Activated CD4-positive, alpha-beta memory T cell treated with anti-CD3 and anti-CD28 coated beads for 36 hours (primary cell): ENCODE results near the gene UBE2M. TPM values are rescaled to one million over a fixed set of nuclear protein-coding genes. Genes with fewer than 3 reads are reported as not detected.

Experiments used
- CTCF ChIA-PET: fragments of 350-600 bp; sonication (Branson Sonifier 250); formaldehyde crosslinking; loops from one replicate; lab custom pipeline; 2021; ENCODE audit warnings: antibody characterized with exemption, inconsistent platforms; lab: Charles Lee
- POLR2A ChIA-PET: fragments of 350-600 bp; sonication (Branson Sonifier 250); formaldehyde crosslinking; loops from one replicate; lab custom pipeline; 2021; ENCODE audit warnings: antibody characterized with exemption; lab: Charles Lee
- DNase-seq: peaks from one replicate; pipeline ENCODE4 v3.0.0-alpha.2; 2020
- H3K27ac Mint-ChIP-seq: one replicate; pipeline ENCODE4 v1.8.0; 2021; ENCODE audit warnings: mixed read lengths
- H3K27me3 Mint-ChIP-seq: one replicate; pipeline ENCODE4 v1.8.0; 2021; ENCODE audit warnings: mixed read lengths
- H3K36me3 Mint-ChIP-seq: one replicate; pipeline ENCODE4 v1.8.0; 2021; ENCODE audit warnings: mixed read lengths
- H3K4me1 Mint-ChIP-seq: one replicate; pipeline ENCODE4 v1.8.0; 2021; ENCODE audit warnings: low read depth, mixed read lengths
- H3K4me3 Mint-ChIP-seq: one replicate; pipeline ENCODE4 v1.8.0; 2021; ENCODE audit warnings: mild to moderate bottlenecking, mixed read lengths
- H3K9me3 Mint-ChIP-seq: one replicate; pipeline ENCODE4 v1.8.0; 2021; ENCODE audit warnings: mixed read lengths
- intact Hi-C: fragments of 100-400 bp; cut with micrococcal nuclease; formaldehyde crosslinking; loops from one replicate; pipeline ENCODE4 v1.15.1; 2023
- total RNA-seq, 2 experiments: library from RNA; stranded (reverse); gene quantifications; one replicate each; pipeline ENCODE4 v1.2.3, GENCODE V29; 2021

UBE2M gene
- total RNA-seq, 2 experiments from 2014 or later, result 107 to 111 TPM

DNA sequence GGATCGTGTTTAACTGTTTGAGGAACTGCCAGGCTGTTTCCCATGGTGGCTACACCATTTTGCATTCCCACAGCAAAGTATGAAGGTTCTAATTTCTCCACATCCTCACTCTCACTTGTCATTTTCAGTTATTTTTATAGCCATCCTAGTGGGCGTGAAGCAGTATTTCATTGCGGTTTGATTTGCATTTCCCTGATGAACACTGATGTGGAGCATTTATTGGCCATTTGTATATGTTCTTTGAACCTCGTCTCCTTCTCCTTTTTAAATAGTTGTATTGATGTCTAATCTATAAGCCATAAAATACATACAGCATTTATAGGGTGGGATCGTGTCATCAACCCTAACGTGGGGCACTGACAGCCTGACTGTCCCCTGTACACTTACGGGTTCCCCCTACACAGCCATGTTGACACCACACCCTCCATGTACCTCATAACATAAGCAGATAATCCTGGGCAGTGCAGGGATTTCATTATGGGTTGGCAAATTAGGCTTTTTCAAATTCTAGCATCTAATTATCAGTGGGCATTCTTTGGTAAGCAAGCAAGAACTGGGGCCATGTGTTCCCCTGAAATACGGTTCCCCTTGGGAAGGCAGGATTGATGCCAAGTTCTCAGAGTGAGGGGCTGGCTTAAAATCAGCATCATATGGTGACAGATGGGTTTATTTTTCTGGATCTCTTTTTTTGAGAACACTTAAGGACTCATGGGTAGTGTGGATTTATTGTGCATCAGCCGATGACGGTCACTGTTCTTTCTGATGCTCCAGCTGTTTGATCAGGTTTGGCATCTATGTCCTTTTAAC is 27.2 kb downstream of the UBE2M start:
- no peak for DNase-seq
- ChIA-PET CTCF (interaction anchor here (0.9 to 1.1 kb wide), 2 partner anchors 11 to 17 kb away, joined by 3 to 6 read pairs; partner anchors contain the start of gene ZBTB45), POLR2A (no interaction called here)
- Mint-ChIP-seq H3K27me3 (peaks cover 4% of the 10 kb centered on the region), H3K9me3 (no peaks in the 10 kb centered on the region), H3K4me1 (no peaks in the 10 kb centered on the region), H3K27ac (no peak overlapping the region), H3K36me3 (no peaks in the 10 kb centered on the region), H3K4me3 (no peak overlapping the region)
- intact Hi-C loops, result no loop called here

DNA sequence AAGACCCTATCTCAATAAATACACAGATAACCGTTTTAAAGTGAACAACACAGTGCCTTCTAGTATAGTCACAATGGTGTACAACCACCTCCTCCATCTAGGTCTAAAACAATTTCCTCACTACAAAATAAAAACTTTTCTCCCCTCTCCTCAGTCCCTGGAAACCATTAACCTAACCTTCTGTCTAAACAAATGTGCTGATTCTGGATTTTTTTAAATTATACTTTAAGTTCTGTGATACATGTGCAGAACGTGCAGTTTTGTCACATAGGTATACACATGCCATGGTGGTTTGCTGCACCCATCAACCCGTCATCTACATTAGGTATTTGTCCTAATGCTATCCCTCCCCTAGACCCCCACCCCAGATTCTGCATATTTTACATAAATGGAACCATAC is 29.0 kb downstream of the UBE2M start:
- DNase-seq, result no peak
- intact Hi-C loops, result no loop called here
- H3K27ac Mint-ChIP-seq, result no peak overlapping the region
- ChIA-PET POLR2A (no interaction called here), CTCF (interaction anchor here (1.2 kb wide), 2 partner anchors 9 to 10 kb away, joined by 3 to 7 read pairs; partner anchors contain the start of gene ZBTB45)
- no peaks in the 10 kb centered on the region for H3K9me3 Mint-ChIP-seq
- no peaks in the 10 kb centered on the region for H3K4me1 Mint-ChIP-seq
- H3K27me3 Mint-ChIP-seq, result peaks cover 4% of the 10 kb centered on the region
- H3K4me3 Mint-ChIP-seq, result no peak overlapping the region
- no peaks in the 10 kb centered on the region for H3K36me3 Mint-ChIP-seq

DNA sequence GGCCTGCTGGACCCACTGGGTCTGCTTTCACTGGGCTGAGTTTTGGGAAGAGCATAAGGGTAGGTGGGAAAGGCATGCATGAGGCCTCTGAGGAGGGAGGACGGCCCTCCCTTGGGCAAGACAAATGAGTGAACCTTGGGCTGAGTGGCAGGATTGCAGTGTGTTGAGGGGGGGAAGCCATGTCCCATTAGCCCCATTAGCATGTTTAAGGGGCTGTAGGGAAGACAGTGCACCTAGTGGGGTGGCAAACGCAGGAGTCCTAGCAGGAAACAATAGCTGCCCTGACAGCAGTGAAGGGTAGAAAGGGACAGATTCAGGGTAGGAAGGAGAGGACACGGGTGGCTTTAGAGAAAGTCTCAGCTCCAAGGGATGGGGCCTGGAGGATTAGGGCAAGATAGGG is 35.7 kb downstream of the UBE2M start:
- Mint-ChIP-seq H3K4me1 (peaks cover 18% of the 10 kb centered on the region), H3K27me3 (no peaks in the 10 kb centered on the region), H3K4me3 (no peak overlapping the region), H3K36me3 (peaks cover 3% of the 10 kb centered on the region), H3K9me3 (no peaks in the 10 kb centered on the region), H3K27ac (no peak overlapping the region)
- POLR2A ChIA-PET, result no interaction called here
- CTCF ChIA-PET, result interaction anchor here (4.8 kb wide), 1 partner anchor 57 kb away, joined by 65 read pairs; no protein-coding TSS in a partner anchor
- no peak for DNase-seq
- intact Hi-C loops, result no loop called here

DNA sequence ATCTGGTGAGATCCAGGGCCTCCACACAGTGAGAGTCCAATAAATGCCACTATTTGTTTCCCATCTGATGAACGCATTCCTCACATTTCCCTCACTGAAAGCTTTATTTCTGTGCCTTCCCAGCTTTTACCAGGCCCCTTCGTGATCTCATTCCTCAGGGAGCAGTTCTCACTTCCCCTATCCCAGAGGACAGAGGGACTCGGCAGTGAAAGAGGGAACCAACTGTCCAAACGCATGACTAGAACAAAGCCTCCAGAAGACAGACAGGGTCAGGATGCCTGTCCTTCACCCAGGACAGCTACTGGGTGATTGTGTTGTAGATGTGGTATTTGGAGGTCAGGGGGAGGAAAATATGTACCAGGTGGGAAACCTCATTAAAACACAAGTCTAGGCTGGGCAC is 36.8 kb downstream of the UBE2M start:
- Mint-ChIP-seq H3K27ac (peak overlapping the region; percentile 2), H3K4me1 (peaks cover 18% of the 10 kb centered on the region), H3K27me3 (no peaks in the 10 kb centered on the region), H3K4me3 (no peak overlapping the region), H3K9me3 (no peaks in the 10 kb centered on the region), H3K36me3 (peaks cover 3% of the 10 kb centered on the region)
- ChIA-PET CTCF (interaction anchor here (4.2 to 4.8 kb wide), 2 partner anchors 39 to 59 kb away, joined by 39 to 65 read pairs; partner anchors contain the start of gene UBE2M), POLR2A (interaction anchor here (4.1 kb wide), 1 partner anchor 23 kb away, joined by 35 read pairs; the partner anchor contains the start of gene TRIM28)
- DNase-seq, result no peak
- intact Hi-C loops, result no loop called here

DNA sequence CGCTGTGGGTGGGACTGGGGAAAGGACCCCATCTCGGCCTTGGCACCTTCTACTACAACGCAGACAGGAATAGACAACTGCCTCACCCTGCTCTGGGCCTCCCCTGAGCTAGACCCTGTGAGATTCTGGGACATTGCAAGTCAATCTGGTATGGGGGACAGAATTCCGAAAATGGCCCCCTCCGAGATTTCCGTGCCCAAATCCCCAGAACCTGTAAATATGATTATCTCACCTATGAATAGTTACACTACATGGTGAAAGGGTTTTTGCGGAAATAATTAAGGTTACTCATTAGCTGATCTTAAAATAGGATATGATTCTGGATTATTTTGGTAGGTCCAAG is 38.2 kb downstream of the UBE2M start:
- intact Hi-C loops, result no loop called here
- Mint-ChIP-seq H3K4me1 (peaks cover 29% of the 10 kb centered on the region), H3K9me3 (no peaks in the 10 kb centered on the region), H3K27ac (peak overlapping the region; percentile 88), H3K4me3 (peak overlapping the region; percentile 88), H3K36me3 (peaks cover 14% of the 10 kb centered on the region), H3K27me3 (no peaks in the 10 kb centered on the region)
- ChIA-PET POLR2A (interaction anchor here (0.8 to 4.1 kb wide), 17 partner anchors 18 to 257 kb away, joined by 3 to 35 read pairs (median 5); partner anchors contain the start of genes CHMP2A and TRIM28), CTCF (interaction anchor here (0.6 to 4.8 kb wide), 34 partner anchors 8 to 533 kb away, joined by 3 to 65 read pairs (median 6); partner anchors contain the start of genes CHMP2A, ERVK3-1, SLC27A5 and TRIM28)
- DNase-seq, result no peak

DNA sequence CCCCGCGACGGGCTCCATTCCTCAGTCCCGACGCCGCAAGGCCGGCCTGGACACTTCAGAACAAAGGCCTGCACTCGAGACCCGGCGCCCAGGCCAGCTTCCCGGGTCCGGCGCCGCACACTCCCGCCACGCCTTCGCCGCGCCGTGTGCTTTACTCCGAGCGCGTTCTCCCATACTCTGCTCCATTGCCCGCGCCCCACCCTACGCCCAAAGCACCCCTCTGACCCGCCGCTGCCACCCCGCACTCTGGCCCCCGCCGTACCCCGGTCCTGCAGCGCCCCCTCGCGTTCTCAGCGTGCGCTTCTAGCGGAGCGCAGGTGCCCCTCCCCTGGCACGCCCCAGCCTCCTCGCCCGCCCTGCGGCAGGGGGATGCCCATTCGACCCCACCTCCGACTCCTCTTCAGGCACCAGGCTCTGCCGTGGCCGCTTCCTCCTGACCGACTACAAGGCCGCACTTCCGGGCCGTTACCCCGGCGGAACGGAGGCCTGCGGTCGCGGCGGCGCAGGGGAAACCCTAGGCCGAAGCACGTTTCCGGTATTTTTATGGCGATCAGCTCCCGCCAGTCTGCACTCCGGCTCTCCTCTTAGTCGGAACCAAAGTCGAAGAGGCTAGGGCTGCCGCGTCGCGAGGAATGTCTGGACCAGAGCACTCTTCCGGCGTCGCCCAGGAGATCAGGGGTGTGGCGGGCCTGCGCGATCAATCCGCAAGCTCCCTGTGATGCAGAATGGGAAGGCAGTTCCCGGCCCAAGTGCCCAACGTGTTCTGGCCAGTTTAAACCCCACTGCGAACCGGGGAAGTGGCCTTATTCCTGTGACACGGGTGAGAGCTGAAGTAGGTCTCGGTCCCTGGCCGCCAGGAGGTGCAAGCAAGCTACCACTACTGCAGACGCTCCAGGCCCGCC is 38.8 kb downstream of the UBE2M start, which contains the start of gene ZBTB45:
ZBTB45 (minus strand) TSS at position 456 of the 902 bp plus-strand sequence. CDS start 2,137 bp downstream, outside the sequence.
- Mint-ChIP-seq H3K4me3 (peak within 1 kb of the TSS; percentile 88), H3K27me3 (no peaks in the 10 kb centered on the region), H3K4me1 (peaks cover 32% of the 10 kb centered on the region), H3K36me3 (peaks cover 16% of the 10 kb centered on the region), H3K9me3 (no peaks in the 10 kb centered on the region), H3K27ac (peak within 1 kb of the TSS; percentile 88)
- ChIA-PET POLR2A (interaction anchor here (0.8 to 4.1 kb wide), 17 partner anchors 18 to 256 kb away, joined by 3 to 35 read pairs (median 5); partner anchors contain the start of genes CHMP2A and TRIM28), CTCF (interaction anchor here (0.6 to 4.8 kb wide), 35 partner anchors 9 to 533 kb away, joined by 3 to 65 read pairs (median 6); partner anchors contain the start of genes CHMP2A, ERVK3-1, SLC27A5 and TRIM28)
- peak; percentile 95 for DNase-seq
- intact Hi-C loops, result loop anchor here (1.0 to 2.0 kb wide), 10 partner anchors 20 to 337 kb away; partner anchors contain the start of genes MZF1, TRIM28, ZNF274 and ZSCAN22

DNA sequence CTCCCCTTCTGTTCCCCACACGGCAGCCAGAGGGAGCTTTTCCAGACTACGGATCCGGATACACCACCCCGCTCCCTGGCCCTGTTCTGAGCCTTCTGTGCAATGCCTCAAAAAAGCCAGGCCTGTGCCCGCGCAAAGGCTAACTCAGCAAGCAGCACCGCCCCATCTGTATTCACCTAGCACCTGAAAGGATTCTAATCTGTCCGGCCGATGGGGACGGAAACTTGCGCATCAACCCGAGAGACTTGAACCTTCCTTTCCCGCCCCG is 39.4 kb downstream of the UBE2M start:
- peaks cover 32% of the 10 kb centered on the region for H3K4me1 Mint-ChIP-seq
- H3K36me3 Mint-ChIP-seq, result peaks cover 17% of the 10 kb centered on the region
- peak overlapping the region; percentile 88 for H3K4me3 Mint-ChIP-seq
- peak overlapping the region; percentile 88 for H3K27ac Mint-ChIP-seq
- CTCF ChIA-PET, result interaction anchor here (0.6 to 4.8 kb wide), 17 partner anchors 10 to 1236 kb away, joined by 3 to 65 read pairs (median 9); partner anchors contain the start of genes CHMP2A, TRIM28, UBE2M and ZNF135
- POLR2A ChIA-PET, result interaction anchor here (1.1 to 4.1 kb wide), 9 partner anchors 19 to 63 kb away, joined by 3 to 35 read pairs (median 7); partner anchors contain the start of gene TRIM28
- intact Hi-C loops, result loop anchor here (1.0 to 2.0 kb wide), 10 partner anchors 20 to 336 kb away; partner anchors contain the start of genes MZF1, TRIM28, ZNF274 and ZSCAN22
- H3K27me3 Mint-ChIP-seq, result no peaks in the 10 kb centered on the region
- H3K9me3 Mint-ChIP-seq, result no peaks in the 10 kb centered on the region
- DNase-seq, result peak; percentile 75

DNA sequence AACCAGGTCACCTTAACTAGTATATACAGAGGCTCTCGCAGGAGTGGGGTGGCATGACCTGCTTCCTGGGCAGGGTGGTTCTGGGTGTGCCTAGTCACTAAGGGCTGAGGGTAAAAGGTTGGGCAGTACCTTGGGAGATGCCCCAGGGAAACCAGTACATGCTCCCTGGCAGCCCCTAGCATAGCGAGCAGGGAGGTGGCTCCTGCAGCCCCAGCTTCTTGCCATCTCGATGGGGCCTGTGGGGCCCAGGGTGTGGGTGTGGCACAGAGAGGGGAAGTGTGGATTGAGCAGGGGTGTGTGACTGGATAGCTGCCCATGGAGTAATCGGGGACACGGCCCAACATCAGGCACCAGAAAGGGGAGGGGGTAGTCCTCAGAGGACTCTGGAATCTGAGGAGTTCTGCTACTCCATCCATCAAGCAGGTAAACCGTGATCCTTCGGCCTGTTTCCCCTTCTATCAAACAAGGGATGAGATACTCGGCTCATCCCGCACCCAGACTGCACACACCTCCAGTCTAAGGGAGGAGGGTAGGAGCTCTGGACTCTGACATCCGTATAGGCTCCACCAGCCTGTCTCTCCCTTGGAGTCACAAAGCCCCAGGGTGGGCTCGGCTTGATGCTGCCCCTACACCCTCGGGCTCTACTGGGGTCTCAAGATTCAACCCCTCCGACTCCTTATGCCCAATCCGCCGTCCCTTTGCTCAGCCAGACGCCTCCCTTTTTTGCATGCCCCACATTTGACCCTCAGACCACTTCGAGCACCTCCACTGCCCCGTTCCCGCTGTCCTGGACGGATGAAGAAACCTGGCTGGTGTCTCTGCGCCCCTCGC is 39.9 kb downstream of the UBE2M start:
- CTCF ChIA-PET, result interaction anchor here (0.6 to 4.8 kb wide), 15 partner anchors 18 to 1236 kb away, joined by 3 to 65 read pairs (median 9); partner anchors contain the start of genes CHMP2A, TRIM28, UBE2M and ZNF135
- POLR2A ChIA-PET, result interaction anchor here (0.6 to 4.1 kb wide), 8 partner anchors 13 to 60 kb away, joined by 3 to 35 read pairs (median 6); partner anchors contain the start of gene TRIM28
- Mint-ChIP-seq H3K4me3 (peak overlapping the region; percentile 88), H3K36me3 (peaks cover 18% of the 10 kb centered on the region), H3K9me3 (no peaks in the 10 kb centered on the region), H3K4me1 (peaks cover 34% of the 10 kb centered on the region), H3K27ac (peak overlapping the region; percentile 88), H3K27me3 (no peaks in the 10 kb centered on the region)
- peak; percentile 34 for DNase-seq
- intact Hi-C loops, result loop anchor here (1.0 to 2.0 kb wide), 10 partner anchors 19 to 336 kb away; partner anchors contain the start of genes MZF1, TRIM28, ZNF274 and ZSCAN22

DNA sequence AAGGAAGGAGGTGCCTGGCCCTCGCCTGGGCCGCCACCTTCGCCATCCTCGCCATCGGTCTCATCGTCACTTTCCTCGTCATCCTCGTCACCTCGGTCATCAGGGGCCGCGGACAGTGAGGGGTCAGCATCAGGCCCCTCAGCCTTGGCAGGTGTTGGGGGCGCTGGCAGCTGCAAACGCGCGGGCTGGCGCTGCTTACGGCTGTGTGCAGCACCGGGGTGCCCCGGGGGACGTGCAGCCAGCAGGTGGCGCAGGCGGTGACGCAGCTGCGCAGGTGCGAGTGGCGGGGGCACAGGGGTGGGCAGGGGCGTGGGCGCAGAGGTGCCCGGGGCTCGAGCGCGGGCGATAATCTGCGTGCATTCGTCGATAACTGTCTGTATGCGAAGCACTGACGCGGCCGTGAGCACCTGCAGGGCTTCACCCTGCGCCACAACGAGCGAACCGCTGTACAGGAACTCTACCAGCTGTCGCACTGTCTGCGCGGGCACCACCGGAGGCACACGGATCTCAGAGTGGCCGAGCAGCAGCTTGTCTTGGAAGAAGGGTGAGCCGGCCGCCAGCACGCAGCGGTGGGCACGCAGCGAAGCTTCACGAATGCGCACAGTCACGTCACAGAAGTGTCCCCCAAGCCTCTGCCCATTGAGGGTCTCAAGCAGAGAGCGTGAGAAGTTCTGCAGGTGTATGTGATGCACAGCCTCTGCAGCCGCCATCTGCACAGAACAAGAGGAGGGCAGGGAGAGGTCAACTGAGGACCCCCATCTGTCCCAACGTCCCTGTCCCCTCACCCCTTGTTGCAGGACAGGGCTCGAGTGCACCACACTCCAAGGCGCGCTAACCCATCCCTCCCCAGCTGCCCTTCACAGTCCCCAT is 41.2 kb downstream of the UBE2M start:
- Mint-ChIP-seq H3K27me3 (no peaks in the 10 kb centered on the region), H3K27ac (no peak overlapping the region), H3K4me3 (no peak overlapping the region), H3K4me1 (peaks cover 34% of the 10 kb centered on the region), H3K36me3 (peaks cover 18% of the 10 kb centered on the region), H3K9me3 (no peaks in the 10 kb centered on the region)
- DNase-seq, result no peak
- intact Hi-C loops, result no loop called here
- POLR2A ChIA-PET, result interaction anchor here (0.6 to 4.1 kb wide), 2 partner anchors 12 to 27 kb away, joined by 3 to 35 read pairs; partner anchors contain the start of gene TRIM28
- CTCF ChIA-PET, result interaction anchor here (3.3 to 4.5 kb wide), 2 partner anchors 28 to 59 kb away, joined by 33 to 61 read pairs; partner anchors contain the start of gene TRIM28
